Stimulated activated CD8-positive, alpha-beta memory T cell treated with anti-CD3 and anti-CD28 coated beads, Interleukin-12 subunit alpha, Interleukin-12 subunit beta, amount 100 ng/mL, for 4 hours (primary cell): ENCODE results near the gene EXOG.

Experiments
- DNase-seq: peaks from one replicate; pipeline ENCODE4 v3.0.0-alpha.2; 2020; ENCODE audit warnings: low read depth

Gene EXOG

GRCh38 chr3:38473229-38473628 is 22.9 kb upstream of the EXOG start:
- no peak for DNase-seq

- no peak for DNase-seq
Observed at GRCh38 chr3:38474928-38475605, 21.1 kb upstream of the EXOG start.

- no peak for DNase-seq
Observed at GRCh38 chr3:38475716-38476115, 20.4 kb upstream of the EXOG start.

GRCh38 chr3:38476157-38476756 is 19.9 kb upstream of the EXOG start:
- no peak for DNase-seq

GRCh38 chr3:38477057-38477820 is 18.9 kb upstream of the EXOG start:
- DNase-seq = no peak

GRCh38 chr3:38477839-38478450 is 18.2 kb upstream of the EXOG start:
- DNase-seq = no peak

GRCh38 chr3:38478901-38479300 is 17.2 kb upstream of the EXOG start:
- DNase-seq = no peak

GRCh38 chr3:38479431-38480092 is 16.6 kb upstream of the EXOG start:
- no peak for DNase-seq

GRCh38 chr3:38480093-38480445 is 16.1 kb upstream of the EXOG start:
- no peak for DNase-seq

GRCh38 chr3:38480930-38481329 is 15.2 kb upstream of the EXOG start:
- DNase-seq = no peak

GRCh38 chr3:38482951-38483350 is 13.2 kb upstream of the EXOG start:
- DNase-seq = no peak

GRCh38 chr3:38487323-38487722 is 8.8 kb upstream of the EXOG start:
- no peak for DNase-seq

- DNase-seq = no peak
Observed at GRCh38 chr3:38488949-38489348, 7.2 kb upstream of the EXOG start.

GRCh38 chr3:38489766-38490165 is 6.4 kb upstream of the EXOG start:
- DNase-seq = no peak

GRCh38 chr3:38490281-38491030 is 5.7 kb upstream of the EXOG start:
- no peak for DNase-seq

- no peak for DNase-seq
Observed at GRCh38 chr3:38491215-38491614, 4.9 kb upstream of the EXOG start.

GRCh38 chr3:38493031-38493430 is 3.1 kb upstream of the EXOG start:
- DNase-seq = no peak

GRCh38 chr3:38497031-38497430 is 891 bp downstream of the EXOG start:
- no peak for DNase-seq

- no peak for DNase-seq
Observed at GRCh38 chr3:38500688-38501417, 4.7 kb downstream of the EXOG start.

GRCh38 chr3:38507120-38507519 is 11.0 kb downstream of the EXOG start:
- DNase-seq = no peak

GRCh38 chr3:38509732-38510131 is 13.6 kb downstream of the EXOG start:
- no peak for DNase-seq
